ENCODE measurements around the gene ST6GALNAC5.

Gene ST6GALNAC5

DNA sequence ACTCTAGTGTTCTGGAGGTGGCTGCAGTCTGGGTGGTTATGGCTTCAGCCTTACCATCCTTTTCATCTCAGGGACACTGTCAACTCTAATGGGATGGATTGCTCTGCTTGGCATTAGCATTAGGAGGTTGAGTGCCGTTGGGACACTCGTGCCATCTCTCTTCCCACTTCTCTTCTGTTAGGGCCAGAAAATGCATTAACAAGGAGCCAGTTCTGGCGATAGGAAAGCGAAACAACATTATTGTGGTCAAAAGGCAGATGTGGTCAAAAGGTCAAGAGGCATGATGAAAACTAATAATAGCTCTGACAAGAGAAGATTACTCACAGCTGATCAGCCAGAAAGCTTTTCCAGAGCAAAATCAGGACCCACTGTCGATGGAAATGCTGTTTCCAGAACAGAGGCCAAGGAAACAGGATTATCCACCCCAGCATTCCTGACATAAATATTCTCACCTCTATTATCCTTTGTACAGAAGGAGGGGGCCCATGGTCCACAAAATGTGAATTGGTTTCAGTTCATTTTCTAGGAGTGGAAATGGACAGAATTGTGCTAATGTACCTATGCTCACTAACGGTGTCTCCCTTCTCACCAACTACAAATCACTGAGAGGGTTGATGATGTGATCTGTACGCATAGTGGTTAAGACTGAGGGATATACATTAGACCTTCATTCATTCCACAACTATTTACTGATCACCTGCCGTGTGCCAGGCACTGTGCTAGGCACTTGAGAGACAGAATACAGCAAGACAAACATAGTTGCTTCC, 72.0 kb downstream of the ST6GALNAC5 start:
- Histone ChIP-seq H3K36me3 (ENCODE audit: control insufficient read depth, insufficient read depth, low read length) (no peaks in the 10 kb centered on the region), H2BK5ac (ENCODE audit: low read length) (no peak overlapping the region), H3K79me2 (ENCODE audit: control insufficient read depth, insufficient read depth, low read length) (no peaks in the 10 kb centered on the region), H3K4me2 (ENCODE audit: low read length) (no peak overlapping the region), H3K9ac (ENCODE audit: low read length) (no peak overlapping the region), H2BK15ac (replicated peaks; ENCODE audit: low read depth) (no peak overlapping the region), H3K27me3 (ENCODE audit: insufficient read depth, low read length, poor library complexity) (no peaks in the 10 kb centered on the region), H2BK120ac (ENCODE audit: low read depth, low read length) (no peak overlapping the region), H2AK5ac (ENCODE audit: low read length) (no peak overlapping the region), H3K4me3 (ENCODE audit: low read length) (no peak overlapping the region), H4K5ac (ENCODE audit: low read length) (no peak overlapping the region), H3K27ac (ENCODE audit: low read depth, low read length) (no peak overlapping the region), H4K8ac (ENCODE audit: low read depth, low read length) (no peak overlapping the region), H3K23ac (ENCODE audit: low read length) (no peak overlapping the region), H3K4ac (ENCODE audit: low read depth, low read length) (no peak overlapping the region), H3K18ac (ENCODE audit: low read length) (no peak overlapping the region), H3K79me1 (ENCODE audit: low read length) (no peaks in the 10 kb centered on the region), H3K56ac (ENCODE audit: low read length) (peak overlapping the region; percentile 51), H3K4me1 (ENCODE audit: control insufficient read depth, low read depth, low read length) (no peaks in the 10 kb centered on the region)
- WGBS (ENCODE audit: extremely low coverage, insufficient coverage, low lambda C conversion rate), result no CpG with 5 or more reads among the region's 8 CpGs
- no peak for DNase-seq

DNA sequence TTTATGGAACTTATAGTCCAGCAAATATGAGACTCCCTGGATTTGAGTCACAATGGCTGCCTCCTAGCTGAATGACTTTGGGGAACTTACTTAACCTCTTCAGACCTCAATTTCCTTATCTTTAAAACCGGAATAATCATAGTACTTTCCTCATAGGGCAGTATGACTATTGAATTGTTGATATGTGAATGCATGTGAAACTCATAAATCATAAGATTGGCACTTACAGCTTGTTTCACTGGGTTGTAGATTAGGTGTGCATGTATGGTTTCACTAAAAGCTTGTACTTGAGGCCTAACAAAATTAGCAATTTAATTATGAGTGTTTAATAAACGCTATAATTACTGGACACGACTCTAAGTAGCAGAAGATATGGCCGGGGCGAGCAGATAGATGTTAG, 72.5 kb downstream of the ST6GALNAC5 start:
- H3K27ac ChIP-seq (ENCODE audit: low read depth, low read length), result no peak overlapping the region
- no peak overlapping the region for H2BK120ac ChIP-seq (ENCODE audit: low read depth, low read length)
- no peaks in the 10 kb centered on the region for H3K79me2 ChIP-seq (ENCODE audit: control insufficient read depth, insufficient read depth, low read length)
- no peak overlapping the region for H2BK5ac ChIP-seq (ENCODE audit: low read length)
- no peaks in the 10 kb centered on the region for H3K27me3 ChIP-seq (ENCODE audit: insufficient read depth, low read length, poor library complexity)
- no peak overlapping the region for H3K9ac ChIP-seq (ENCODE audit: low read length)
- H4K8ac ChIP-seq (ENCODE audit: low read depth, low read length), result no peak overlapping the region
- H2AK5ac ChIP-seq (ENCODE audit: low read length), result no peak overlapping the region
- H2BK15ac ChIP-seq (replicated peaks; ENCODE audit: low read depth), result no peak overlapping the region
- no peak overlapping the region for H3K23ac ChIP-seq (ENCODE audit: low read length)
- no peak for DNase-seq
- H3K56ac ChIP-seq (ENCODE audit: low read length), result no peak overlapping the region
- H3K79me1 ChIP-seq (ENCODE audit: low read length), result no peaks in the 10 kb centered on the region
- H3K4me2 ChIP-seq (ENCODE audit: low read length), result no peak overlapping the region
- no peak overlapping the region for H4K5ac ChIP-seq (ENCODE audit: low read length)
- no peaks in the 10 kb centered on the region for H3K4me1 ChIP-seq (ENCODE audit: control insufficient read depth, low read depth, low read length)
- H3K4ac ChIP-seq (ENCODE audit: low read depth, low read length), result no peak overlapping the region
- H3K18ac ChIP-seq (ENCODE audit: low read length), result no peak overlapping the region
- WGBS (ENCODE audit: extremely low coverage, insufficient coverage, low lambda C conversion rate), result no CpG with 5 or more reads among the region's 5 CpGs
- no peaks in the 10 kb centered on the region for H3K36me3 ChIP-seq (ENCODE audit: control insufficient read depth, insufficient read depth, low read length)
- H3K4me3 ChIP-seq (ENCODE audit: low read length), result no peak overlapping the region

DNA sequence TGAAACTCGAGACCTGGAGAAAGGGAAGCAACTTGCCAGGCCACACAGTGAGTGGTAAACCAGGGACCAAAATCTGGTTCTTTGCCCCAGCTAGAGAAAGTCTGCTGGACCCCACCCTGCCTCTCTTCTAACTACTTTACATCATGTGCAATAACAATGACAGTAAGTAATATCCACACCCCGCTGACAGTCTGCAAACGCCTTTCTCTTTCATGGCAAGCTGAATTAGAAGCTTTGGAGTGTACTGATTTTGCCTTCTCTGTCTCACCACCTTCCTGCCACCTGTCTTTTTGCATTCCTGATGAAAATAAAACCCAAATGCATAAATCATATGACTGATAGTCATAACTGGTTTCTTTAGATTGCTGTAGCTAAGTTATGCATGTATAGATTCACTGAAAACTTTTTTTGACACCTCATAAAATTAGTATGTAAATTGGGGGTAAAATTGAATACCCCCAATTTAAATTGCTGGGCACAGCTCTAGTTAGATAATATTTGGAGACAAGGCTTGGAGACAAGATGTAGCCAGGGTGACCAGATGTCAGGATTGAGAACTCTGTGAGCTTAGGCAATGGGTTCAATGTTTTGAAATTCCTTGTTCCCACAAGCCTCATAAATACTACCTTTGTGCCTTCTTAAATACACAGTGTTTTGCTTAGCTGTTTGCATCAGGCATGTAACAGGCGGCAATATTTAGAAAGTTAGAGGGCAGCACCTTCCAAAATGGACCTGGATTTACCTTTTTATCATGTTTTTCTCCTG, 73.5 kb downstream of the ST6GALNAC5 start:
- Histone ChIP-seq H4K8ac (ENCODE audit: low read depth, low read length) (no peak overlapping the region), H3K79me2 (ENCODE audit: control insufficient read depth, insufficient read depth, low read length) (no peaks in the 10 kb centered on the region), H2BK120ac (ENCODE audit: low read depth, low read length) (no peak overlapping the region), H3K56ac (ENCODE audit: low read length) (no peak overlapping the region), H3K79me1 (ENCODE audit: low read length) (no peaks in the 10 kb centered on the region), H2BK5ac (ENCODE audit: low read length) (no peak overlapping the region), H3K4me1 (ENCODE audit: control insufficient read depth, low read depth, low read length) (no peaks in the 10 kb centered on the region), H3K18ac (ENCODE audit: low read length) (no peak overlapping the region), H4K5ac (ENCODE audit: low read length) (no peak overlapping the region), H3K4me2 (ENCODE audit: low read length) (no peak overlapping the region), H3K36me3 (ENCODE audit: control insufficient read depth, insufficient read depth, low read length) (no peaks in the 10 kb centered on the region), H2AK5ac (ENCODE audit: low read length) (no peak overlapping the region), H3K23ac (ENCODE audit: low read length) (no peak overlapping the region), H3K9ac (ENCODE audit: low read length) (no peak overlapping the region), H3K4ac (ENCODE audit: low read depth, low read length) (no peak overlapping the region), H2BK15ac (replicated peaks; ENCODE audit: low read depth) (no peak overlapping the region), H3K4me3 (ENCODE audit: low read length) (no peak overlapping the region), H3K27ac (ENCODE audit: low read depth, low read length) (no peak overlapping the region), H3K27me3 (ENCODE audit: insufficient read depth, low read length, poor library complexity) (no peaks in the 10 kb centered on the region)
- DNase-seq, result no peak
- no CpG with 5 or more reads among the region's 4 CpGs for WGBS (ENCODE audit: extremely low coverage, insufficient coverage, low lambda C conversion rate)

DNA sequence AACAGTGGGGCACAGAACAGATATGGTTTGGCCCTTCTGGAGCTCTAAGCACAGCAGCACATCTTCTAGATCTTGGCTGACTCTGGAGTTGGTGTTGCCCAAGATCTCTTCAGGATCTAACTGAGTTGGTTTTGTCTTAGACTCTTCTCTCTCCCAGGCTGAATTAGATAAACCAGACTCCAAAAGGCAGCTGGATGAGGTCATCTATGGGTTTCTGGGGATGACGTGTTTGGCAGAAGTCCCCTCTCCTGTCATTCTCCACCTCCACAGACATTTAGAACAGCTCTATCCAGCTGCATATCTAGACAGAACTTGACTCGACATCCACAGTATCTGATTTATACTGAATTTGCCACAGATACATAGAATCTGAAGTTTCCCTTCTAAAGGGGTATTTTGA, 75.3 kb downstream of the ST6GALNAC5 start:
- no peaks in the 10 kb centered on the region for H3K4me1 ChIP-seq (ENCODE audit: control insufficient read depth, low read depth, low read length)
- no peak overlapping the region for H3K9ac ChIP-seq (ENCODE audit: low read length)
- no peak overlapping the region for H2AK5ac ChIP-seq (ENCODE audit: low read length)
- H2BK5ac ChIP-seq (ENCODE audit: low read length), result no peak overlapping the region
- no peaks in the 10 kb centered on the region for H3K27me3 ChIP-seq (ENCODE audit: insufficient read depth, low read length, poor library complexity)
- H3K18ac ChIP-seq (ENCODE audit: low read length), result no peak overlapping the region
- no peaks in the 10 kb centered on the region for H3K79me1 ChIP-seq (ENCODE audit: low read length)
- WGBS (ENCODE audit: extremely low coverage, insufficient coverage, low lambda C conversion rate), result no CpG with 5 or more reads among the region's 2 CpGs
- no peak overlapping the region for H2BK120ac ChIP-seq (ENCODE audit: low read depth, low read length)
- H4K5ac ChIP-seq (ENCODE audit: low read length), result no peak overlapping the region
- no peaks in the 10 kb centered on the region for H3K36me3 ChIP-seq (ENCODE audit: control insufficient read depth, insufficient read depth, low read length)
- no peak overlapping the region for H4K8ac ChIP-seq (ENCODE audit: low read depth, low read length)
- H3K4ac ChIP-seq (ENCODE audit: low read depth, low read length), result no peak overlapping the region
- no peak for DNase-seq
- H3K56ac ChIP-seq (ENCODE audit: low read length), result no peak overlapping the region
- no peak overlapping the region for H3K4me3 ChIP-seq (ENCODE audit: low read length)
- H3K79me2 ChIP-seq (ENCODE audit: control insufficient read depth, insufficient read depth, low read length), result no peaks in the 10 kb centered on the region
- H2BK15ac ChIP-seq (replicated peaks; ENCODE audit: low read depth), result no peak overlapping the region
- no peak overlapping the region for H3K27ac ChIP-seq (ENCODE audit: low read depth, low read length)
- H3K23ac ChIP-seq (ENCODE audit: low read length), result no peak overlapping the region
- H3K4me2 ChIP-seq (ENCODE audit: low read length), result no peak overlapping the region

DNA sequence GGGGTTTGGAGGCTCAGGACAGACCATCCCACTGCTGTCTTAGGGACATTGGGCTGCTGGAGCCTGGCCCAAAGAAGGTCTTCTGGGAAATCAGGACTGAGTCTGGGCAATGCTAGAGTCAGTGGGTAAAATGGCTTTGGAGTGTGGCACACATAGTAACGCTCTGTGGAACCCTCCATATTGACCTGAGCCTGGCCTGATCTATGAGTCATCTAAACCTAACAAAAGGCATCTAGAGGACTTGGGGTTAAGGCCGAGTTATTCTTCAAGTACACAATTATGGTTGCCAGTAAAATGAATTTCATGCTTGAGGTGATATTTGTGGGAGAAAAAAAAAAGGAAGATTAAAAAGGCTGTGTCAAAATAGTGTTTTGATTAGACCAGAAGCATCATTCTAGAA, 77.7 kb downstream of the ST6GALNAC5 start:
- no peak overlapping the region for H3K56ac ChIP-seq (ENCODE audit: low read length)
- no peaks in the 10 kb centered on the region for H3K79me2 ChIP-seq (ENCODE audit: control insufficient read depth, insufficient read depth, low read length)
- H4K5ac ChIP-seq (ENCODE audit: low read length), result no peak overlapping the region
- H2AK5ac ChIP-seq (ENCODE audit: low read length), result no peak overlapping the region
- H3K27ac ChIP-seq (ENCODE audit: low read depth, low read length), result no peak overlapping the region
- H3K4me2 ChIP-seq (ENCODE audit: low read length), result no peak overlapping the region
- H3K27me3 ChIP-seq (ENCODE audit: insufficient read depth, low read length, poor library complexity), result no peaks in the 10 kb centered on the region
- H3K4me3 ChIP-seq (ENCODE audit: low read length), result no peak overlapping the region
- WGBS (ENCODE audit: extremely low coverage, insufficient coverage, low lambda C conversion rate), result no CpG with 5 or more reads among the region's 2 CpGs
- DNase-seq, result no peak
- H3K4ac ChIP-seq (ENCODE audit: low read depth, low read length), result no peak overlapping the region
- H3K23ac ChIP-seq (ENCODE audit: low read length), result no peak overlapping the region
- no peak overlapping the region for H2BK120ac ChIP-seq (ENCODE audit: low read depth, low read length)
- no peak overlapping the region for H3K9ac ChIP-seq (ENCODE audit: low read length)
- no peaks in the 10 kb centered on the region for H3K79me1 ChIP-seq (ENCODE audit: low read length)
- no peak overlapping the region for H4K8ac ChIP-seq (ENCODE audit: low read depth, low read length)
- H3K36me3 ChIP-seq (ENCODE audit: control insufficient read depth, insufficient read depth, low read length), result no peaks in the 10 kb centered on the region
- no peak overlapping the region for H2BK5ac ChIP-seq (ENCODE audit: low read length)
- no peaks in the 10 kb centered on the region for H3K4me1 ChIP-seq (ENCODE audit: control insufficient read depth, low read depth, low read length)
- no peak overlapping the region for H2BK15ac ChIP-seq (replicated peaks; ENCODE audit: low read depth)
- H3K18ac ChIP-seq (ENCODE audit: low read length), result no peak overlapping the region
